Ascending aorta (tissue), 2 donors: Measurements from ENCODE around the gene DDX10. TPM values are rescaled to one million over a fixed set of nuclear protein-coding genes. Genes with fewer than 3 reads are reported as not detected.

Source experiments
- DNase-seq, 2 donors: peaks; one replicate each; pipeline ENCODE4 v3.0.0-alpha.2; 2019; ENCODE audit warnings: low spot score in 2 of 2
- H3K27ac ChIP-seq, 2 donors: fragments of 200-600 bp; sonication (generic); one replicate each; pipeline ENCODE4 v1.5.1; 2016 to 2017; ENCODE audit warnings: mild to moderate bottlenecking in 1 of 2
- H3K27me3 ChIP-seq: fragments of 200-600 bp; sonication (generic); one replicate; pipeline ENCODE4 v1.5.1; 2017
- H3K36me3 ChIP-seq, 2 donors: fragments of 200-600 bp; sonication (generic); one replicate each; pipeline ENCODE4 v1.5.1; 2016
- H3K4me1 ChIP-seq, 2 donors: fragments of 200-600 bp; sonication (generic); one replicate each; pipeline ENCODE4 v1.5.1; 2016 to 2017; ENCODE audit warnings: mild to moderate bottlenecking in 1 of 2
- H3K4me3 ChIP-seq, 2 donors: fragments of 200-600 bp; sonication (generic); one replicate each; pipeline ENCODE4 v1.5.1; 2016 to 2017; ENCODE audit warnings: mild to moderate bottlenecking in 1 of 2
- H3K9me3 ChIP-seq, 2 donors: fragments of 200-600 bp; sonication (generic); one replicate each; pipeline ENCODE4 v1.5.1; 2016
- CTCF ChIP-seq, 3 experiments: fragments of 200-600 bp in 2 of 3; fragments of 450-650 bp in 1 of 3; sonication (generic) in 2 of 3; IDR thresholded peaks; one replicate each; pipeline ENCODE4 v1.5.1; 2016 to 2019; ENCODE audit warnings: antibody characterized with exemption in 3 of 3, mild to moderate bottlenecking in 1 of 3, moderate library complexity in 1 of 3
- intact Hi-C: fragments of 100-400 bp; cut with DNase I; formaldehyde crosslinking; loops from one replicate; pipeline ENCODE4 v1.15.1; 2023
- total RNA-seq: library from RNA; depleted of rRNA; stranded (reverse); fragments of >200 nt; gene quantifications from one replicate; pipeline ENCODE4 v1.1.0, GENCODE V29; 2016

Gene DDX10
- total RNA-seq, 1 donor from 2014 or later, result 21.9 TPM

DNA sequence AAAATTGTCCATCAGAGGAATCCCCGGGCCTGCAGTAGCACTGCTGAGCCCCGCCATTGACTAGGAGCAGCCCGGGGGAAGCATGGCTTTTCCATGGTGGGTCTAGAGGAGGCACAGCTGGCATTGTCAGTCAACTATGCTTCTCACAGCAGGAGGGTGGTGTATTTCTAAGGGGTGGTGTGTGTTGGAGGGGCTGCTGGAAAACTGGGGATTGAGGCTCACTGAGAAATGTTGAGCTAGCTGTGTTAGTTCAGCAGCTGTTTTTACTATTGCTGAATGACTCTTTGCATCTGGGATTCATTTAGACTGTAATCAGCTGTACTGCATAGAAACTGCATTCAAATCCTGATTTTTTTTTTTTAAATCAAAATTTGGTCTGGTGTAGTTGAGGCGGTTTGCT lies 5.6 kb downstream of the DDX10 start:
- Histone ChIP-seq H3K27ac (no peak overlapping the region), H3K4me3 (no peak overlapping the region), H3K4me1 (peaks cover 8 to 18% of the 10 kb centered on the region in 2 donors), H3K27me3 (no peaks in the 10 kb centered on the region), H3K36me3 (peaks cover 0 to 4% of the 10 kb centered on the region in 2 donors), H3K9me3 (no peaks in the 10 kb centered on the region)
- TF ChIP-seq CTCF (IDR thresholded peaks at IDR 0.05), result no peak
- intact Hi-C loops, result no loop called here
- DNase-seq, result no peak

GRCh38 chr11:108672113-108672512 lies 7.2 kb downstream of the DDX10 start:
- H3K4me3 ChIP-seq, result no peak overlapping the region
- no peaks in the 10 kb centered on the region for H3K9me3 ChIP-seq
- no peak for DNase-seq
- peaks cover 0 to 6% of the 10 kb centered on the region in 2 donors for H3K4me1 ChIP-seq
- H3K36me3 ChIP-seq, result peaks cover 8 to 19% of the 10 kb centered on the region in 2 donors
- no peak for TF ChIP-seq CTCF (IDR thresholded peaks at IDR 0.05)
- no peak overlapping the region for H3K27ac ChIP-seq
- H3K27me3 ChIP-seq, result no peaks in the 10 kb centered on the region
- intact Hi-C loops, result no loop called here

GRCh38 chr11:108672786-108673185 lies 7.9 kb downstream of the DDX10 start:
- TF ChIP-seq CTCF (IDR thresholded peaks at IDR 0.05), result no peak
- H3K4me3 ChIP-seq, result no peak overlapping the region
- no peak overlapping the region for H3K27ac ChIP-seq
- H3K27me3 ChIP-seq, result no peaks in the 10 kb centered on the region
- H3K9me3 ChIP-seq, result no peaks in the 10 kb centered on the region
- no peak for DNase-seq
- peaks cover 0 to 2% of the 10 kb centered on the region in 2 donors for H3K4me1 ChIP-seq
- peaks cover 10 to 26% of the 10 kb centered on the region in 2 donors for H3K36me3 ChIP-seq
- intact Hi-C loops, result no loop called here

- no peak overlapping the region for H3K4me3 ChIP-seq
- no peak for DNase-seq
- H3K9me3 ChIP-seq, result no peaks in the 10 kb centered on the region
- no peaks in the 10 kb centered on the region for H3K4me1 ChIP-seq
- no peak overlapping the region for H3K27ac ChIP-seq
- H3K36me3 ChIP-seq, result peaks cover 19 to 42% of the 10 kb centered on the region in 2 donors
- H3K27me3 ChIP-seq, result no peaks in the 10 kb centered on the region
- TF ChIP-seq CTCF (IDR thresholded peaks at IDR 0.05), result no peak
- intact Hi-C loops, result no loop called here
Observed at GRCh38 chr11:108679045-108679444, 14.2 kb downstream of the DDX10 start.

- Histone ChIP-seq H3K27me3 (no peaks in the 10 kb centered on the region), H3K36me3 (peaks cover 19 to 41% of the 10 kb centered on the region in 2 donors), H3K4me3 (no peak overlapping the region), H3K9me3 (no peaks in the 10 kb centered on the region), H3K27ac (no peak overlapping the region), H3K4me1 (no peaks in the 10 kb centered on the region)
- TF ChIP-seq CTCF (IDR thresholded peaks at IDR 0.05), result no peak
- intact Hi-C loops, result no loop called here
- no peak for DNase-seq
Observed at GRCh38 chr11:108680271-108680670, 15.4 kb downstream of the DDX10 start.
